GM18508 (cell line): ENCODE measurements around the gene DLGAP1.

Experiments
- ATAC-seq: cut with Tn5 transposase; IDR thresholded peaks from one replicate; pipeline ENCODE4 v1.9.1; 2021; ENCODE audit warnings: moderate number of reproducible peaks; ENCODE audit not compliant: insufficient read depth, unreplicated experiment

The DLGAP1 gene

DNA sequence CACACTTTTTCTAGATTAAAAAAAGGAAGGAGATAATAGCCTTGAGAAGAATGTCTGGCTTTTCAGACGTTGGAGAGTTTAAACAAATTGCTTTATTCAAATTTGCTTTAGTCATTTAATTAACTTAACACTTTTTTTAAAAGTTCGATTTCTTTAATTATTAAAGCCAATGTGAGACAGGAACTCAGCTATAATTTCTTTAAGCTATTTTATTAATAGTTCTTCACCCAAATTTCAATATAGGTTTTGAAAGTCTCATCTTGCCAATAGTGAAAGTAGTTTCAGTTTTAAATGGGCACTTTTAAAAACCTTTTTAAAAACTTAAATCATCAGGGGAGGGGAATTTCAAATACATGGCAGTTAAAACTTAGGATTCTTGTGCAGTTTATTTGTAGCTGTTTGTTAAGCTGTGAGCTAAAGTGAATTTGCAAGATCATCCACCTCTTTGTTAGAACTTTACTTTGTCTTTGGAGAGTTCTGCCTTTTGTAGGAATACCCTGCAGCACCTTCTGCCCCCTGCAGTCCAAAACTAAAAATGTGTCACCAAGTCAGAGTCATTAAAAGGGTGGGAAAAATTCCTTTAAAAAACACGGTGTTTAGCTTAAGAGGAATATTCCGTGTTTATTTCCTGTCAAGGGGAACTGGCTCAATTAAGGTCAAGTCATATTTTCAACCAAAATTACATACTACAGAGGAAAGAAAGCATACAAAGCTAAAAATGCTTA, 1000.6 kb downstream of the DLGAP1 start:
- ATAC-seq, result no peak

DNA sequence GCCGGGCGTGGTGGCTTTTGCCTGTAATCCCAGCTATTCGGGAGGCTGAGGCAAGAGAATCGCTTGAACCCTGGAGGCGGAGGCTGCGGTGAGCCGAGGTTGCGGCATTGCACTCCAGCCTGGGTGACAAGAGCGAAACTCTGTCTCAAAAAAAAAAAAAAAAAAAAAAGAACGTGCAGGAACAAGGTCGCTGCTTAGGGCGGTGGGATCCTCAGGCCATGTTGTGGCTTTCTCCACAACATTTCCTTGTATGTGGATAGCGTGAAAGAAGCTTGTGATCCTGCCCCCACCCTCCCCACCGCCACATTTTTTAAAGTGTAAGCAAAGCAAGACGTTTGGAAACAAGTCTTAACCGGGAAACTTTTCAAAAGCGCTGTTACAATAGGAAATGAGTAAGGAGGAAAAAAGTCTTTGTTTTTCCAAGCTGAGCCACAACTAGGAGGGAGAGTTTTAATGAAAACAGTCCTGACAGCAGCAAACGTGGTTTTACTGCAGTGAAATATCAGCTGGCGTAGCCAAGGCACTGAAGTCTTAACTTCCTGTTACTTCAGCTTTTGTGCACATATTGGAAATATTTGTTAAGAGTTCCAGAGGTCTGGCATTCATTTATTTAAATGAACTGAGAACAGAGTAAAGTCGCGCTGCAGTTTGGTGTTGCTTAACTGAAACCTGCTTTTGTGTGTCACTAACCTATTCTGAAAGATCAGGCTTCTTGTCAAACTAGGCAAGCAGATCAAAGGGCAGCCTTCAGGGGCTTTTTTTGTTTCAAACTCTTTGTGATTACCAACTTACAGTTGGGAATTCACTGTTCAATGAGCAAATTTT, 1001.4 kb downstream of the DLGAP1 start:
- ATAC-seq, result no peak

GRCh38 chr18:3452750-3453539, 1002.2 kb downstream of the DLGAP1 start:
- ATAC-seq, result no peak

DNA sequence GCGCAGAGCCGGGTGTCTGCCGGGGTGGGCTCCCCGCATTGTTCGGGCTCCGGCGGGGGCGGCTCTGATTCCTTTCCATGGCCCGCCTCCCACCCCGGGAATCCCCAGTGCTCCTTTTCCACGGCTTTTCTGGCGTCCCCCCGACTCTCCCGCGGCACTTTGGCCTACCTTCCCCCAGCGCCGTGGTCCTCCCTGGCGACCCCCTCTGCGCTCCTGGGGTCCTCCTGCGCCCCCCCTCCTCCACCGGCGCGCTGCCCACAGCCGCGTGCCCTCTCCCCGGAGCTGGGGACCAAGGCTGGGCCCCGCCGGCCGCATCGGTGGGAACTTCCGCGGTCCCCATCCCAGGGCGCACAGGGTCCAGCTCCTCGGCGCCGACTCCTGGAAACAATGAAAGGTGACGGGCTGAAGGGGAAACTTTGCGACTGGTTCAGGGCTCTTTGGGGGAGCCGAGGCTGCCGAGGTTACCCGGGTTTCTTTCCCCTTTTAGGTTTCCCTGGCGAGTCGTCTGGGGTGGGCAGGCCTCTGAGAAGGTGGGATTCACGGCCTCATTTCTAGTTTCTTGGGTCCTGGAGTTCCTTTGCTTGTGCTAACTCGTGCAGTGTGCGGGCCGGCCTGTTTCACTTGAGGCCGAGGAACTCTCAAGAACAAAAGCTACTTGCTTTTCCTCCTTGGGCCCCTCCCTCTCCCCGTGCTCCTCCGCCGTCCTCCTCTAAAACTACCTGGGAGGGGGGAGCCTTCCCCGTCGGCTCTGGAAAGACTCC, 1002.9 kb downstream of the DLGAP1 start:
- ATAC-seq, result no peak

DNA sequence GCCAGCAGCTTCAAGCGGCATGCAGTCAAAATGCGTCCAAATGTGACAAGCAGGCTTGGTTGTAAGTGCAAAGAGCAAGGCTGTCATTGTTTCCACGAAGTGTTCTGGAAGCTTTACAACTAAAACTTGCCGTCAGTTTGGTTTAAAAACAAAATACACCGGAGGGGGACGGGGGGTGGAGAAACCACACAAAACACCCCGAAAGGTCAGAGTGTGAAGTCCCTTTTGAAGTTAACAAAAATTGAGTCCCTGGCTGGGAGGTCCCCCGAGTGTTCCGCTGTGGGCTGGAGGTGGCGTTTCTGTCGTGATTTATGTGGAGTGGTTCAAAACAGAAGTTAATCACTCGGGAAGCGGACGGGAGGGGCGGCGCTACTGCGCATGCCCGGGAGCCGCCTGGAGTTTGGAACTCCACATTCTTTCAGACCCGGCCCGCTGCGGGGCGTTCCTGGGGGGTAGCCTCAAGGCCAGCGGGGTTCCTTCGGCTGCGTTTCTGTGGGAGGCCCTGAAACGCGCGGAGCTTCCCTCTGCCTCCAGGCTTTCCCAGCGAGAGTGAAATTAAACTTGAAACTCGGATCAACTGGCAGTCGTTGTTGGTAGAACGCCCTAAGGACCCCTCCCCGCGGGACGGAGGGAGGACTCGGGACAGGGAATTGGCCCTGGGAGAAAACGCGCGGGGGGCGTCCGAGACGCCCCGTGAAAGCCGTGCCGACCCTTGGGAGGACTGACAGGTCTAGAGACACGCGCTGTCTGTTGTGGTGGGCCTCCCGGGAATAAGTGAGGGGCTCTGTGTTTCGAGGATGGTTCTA, 1003.7 kb downstream of the DLGAP1 start:
- no peak for ATAC-seq

DNA sequence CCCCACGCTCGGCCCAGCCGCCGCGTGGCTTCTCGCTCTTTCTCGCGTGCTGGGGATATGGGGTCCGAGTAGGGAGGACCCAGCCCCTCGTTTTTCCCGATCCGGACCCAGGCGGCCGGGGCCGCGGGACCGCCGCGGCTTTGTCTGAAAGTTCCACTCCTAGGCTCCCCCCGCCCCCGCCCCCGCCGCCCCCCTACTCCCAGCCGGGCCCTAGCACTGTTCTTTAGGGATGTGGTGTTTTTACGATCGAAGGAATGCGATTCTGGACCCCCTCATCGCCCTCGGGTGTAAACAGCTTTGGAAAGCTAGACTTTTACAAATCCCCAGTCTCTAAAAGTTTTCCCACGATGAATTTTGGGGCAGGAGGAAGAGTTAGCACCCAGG, 1004.3 kb downstream of the DLGAP1 start:
- ATAC-seq, result no peak

GRCh38 chr18:3450012-3450798, 1004.9 kb downstream of the DLGAP1 start, which contains the start of gene TGIF1:
TSS of gene TGIF1 (plus strand) at chr18:3450172. CDS start at chr18:3450490, 318 bp downstream.
- no peak for ATAC-seq

GRCh38 chr18:3449512-3450011, 1005.5 kb downstream of the DLGAP1 start:
- ATAC-seq, result no peak

- no peak for ATAC-seq
Measured at GRCh38 chr18:3448838-3449511, 1006.1 kb downstream of the DLGAP1 start.

- peak; percentile 41 for ATAC-seq
Measured at GRCh38 chr18:3447895-3448837, 1006.9 kb downstream of the DLGAP1 start.

- no peak for ATAC-seq
Measured at GRCh38 chr18:3447068-3447894, 1007.8 kb downstream of the DLGAP1 start.
